ENCODE measurements around the gene CMTM4.

- no peak for TF ChIP-seq CTCF (conservative IDR thresholded peaks at IDR 0.05; ENCODE audit: low read length)
- no peak for TF ChIP-seq EZH2phosphoT487 (IDR thresholded peaks at IDR 0.05; ENCODE audit: borderline replicate concordance)
Measured at GRCh38 chr16:66713076-66713475, 16.5 kb upstream of the CMTM4 start.
